GM18517 (cell line): ENCODE data around the gene PSMB3.
"Not testable (repeated sequence)": the region's sequence is repeated elsewhere in the genome, so short reads cannot be mapped to it uniquely, and the experiment has no call there.

ENCODE experiments used
- ATAC-seq: cut with Tn5 transposase; IDR thresholded peaks from one replicate; pipeline ENCODE4 v1.9.1; 2021; ENCODE audit warnings: mild to moderate bottlenecking, moderate library complexity; ENCODE audit not compliant: unreplicated experiment

The PSMB3 gene

GRCh38 chr17:38748149-38748891 lies 4.2 kb upstream of the PSMB3 start, which contains the start of gene PCGF2:
Gene PCGF2 (minus strand): TSS chr17:38748336. CDS start chr17:38740402, 7,934 bp downstream.
- ATAC-seq: no peak

GRCh38 chr17:38748892-38749222 lies 3.7 kb upstream of the PSMB3 start:
- no peak for ATAC-seq

GRCh38 chr17:38749223-38750043 lies 3.1 kb upstream of the PSMB3 start:
- ATAC-seq: no peak

GRCh38 chr17:38750044-38750311 lies 2.6 kb upstream of the PSMB3 start:
- ATAC-seq: no peak

- no peak for ATAC-seq
Measured at GRCh38 chr17:38750312-38751121, 2.0 kb upstream of the PSMB3 start.

- ATAC-seq: no peak
Measured at GRCh38 chr17:38751144-38751807, 1.3 kb upstream of the PSMB3 start.

- peak; percentile 27 for ATAC-seq
Measured at GRCh38 chr17:38751808-38752307, 683 bp upstream of the PSMB3 start.

- ATAC-seq: no peak
Measured at GRCh38 chr17:38753071-38753506, 548 bp downstream of the PSMB3 start.

GRCh38 chr17:38761612-38762011 lies 9.1 kb downstream of the PSMB3 start:
- no peak for ATAC-seq

GRCh38 chr17:38762231-38762630 lies 9.7 kb downstream of the PSMB3 start:
- no peak for ATAC-seq

- no peak for ATAC-seq
Measured at GRCh38 chr17:38766341-38766740, 13.8 kb downstream of the PSMB3 start.

- no peak for ATAC-seq
Measured at GRCh38 chr17:38768417-38768816, 15.9 kb downstream of the PSMB3 start.

- ATAC-seq: no peak
Measured at GRCh38 chr17:38773258-38773657, 20.7 kb downstream of the PSMB3 start.

- ATAC-seq: no peak
Measured at GRCh38 chr17:38777641-38778250, 25.2 kb downstream of the PSMB3 start.

GRCh38 chr17:38779965-38780752 lies 27.6 kb downstream of the PSMB3 start:
- no peak for ATAC-seq

GRCh38 chr17:38783227-38783626 lies 30.7 kb downstream of the PSMB3 start:
- ATAC-seq: no peak

- no peak for ATAC-seq
Measured at GRCh38 chr17:38786372-38786771, 33.8 kb downstream of the PSMB3 start.

- ATAC-seq: not testable (repeated sequence)
Measured at GRCh38 chr17:38787999-38788398, 35.5 kb downstream of the PSMB3 start.

- ATAC-seq: no peak
Measured at GRCh38 chr17:38789185-38789584, 36.6 kb downstream of the PSMB3 start.
